Astrocyte (in vitro differentiated cells and primary cell): Measurements from ENCODE around the gene HAT1. TPM values are rescaled to one million over a fixed set of nuclear protein-coding genes. Genes with fewer than 3 reads are reported as not detected.

ENCODE experiments used
- DNase-seq: peaks from one replicate; pipeline ENCODE4 v3.0.0-alpha.2; 2010; ENCODE audit warnings: low read depth
- FAIRE-seq: peaks from 2 replicates; lab custom pipeline; 2011; peaks lifted over from hg19 to GRCh38; lab: Jason Lieb, UNC
- H2AFZ ChIP-seq: 2 replicates; pipeline ENCODE4 v1.6.0; 2012; ENCODE audit warnings: low read depth, low read length, inconsistent platforms
- H3K27ac ChIP-seq: 2 replicates; pipeline ENCODE4 v1.5.1; 2011; ENCODE audit warnings: low read depth, low read length, inconsistent platforms
- H3K27me3 ChIP-seq: 2 replicates; pipeline ENCODE4 v1.6.0; 2011; ENCODE audit warnings: low read length, inconsistent platforms; ENCODE audit not compliant: insufficient read depth
- H3K36me3 ChIP-seq: 2 replicates; pipeline ENCODE4 v1.5.1; 2011; ENCODE audit warnings: low read length, inconsistent platforms; ENCODE audit not compliant: insufficient read depth
- H3K4me1 ChIP-seq: 2 replicates; pipeline ENCODE4 v1.5.1; 2011; ENCODE audit warnings: low read length, inconsistent platforms; ENCODE audit not compliant: insufficient read depth
- H3K4me2 ChIP-seq: 2 replicates; pipeline ENCODE4 v1.6.0; 2012; ENCODE audit warnings: low read length, inconsistent platforms
- H3K4me3 ChIP-seq: 2 replicates; pipeline ENCODE4 v1.5.1; 2011; ENCODE audit warnings: low read depth, mild to moderate bottlenecking, low read length, inconsistent platforms; ENCODE audit not compliant: insufficient read depth
- H3K79me2 ChIP-seq: 2 replicates; pipeline ENCODE4 v1.6.0; 2012; ENCODE audit warnings: mild to moderate bottlenecking, low read length, inconsistent platforms; ENCODE audit not compliant: insufficient read depth
- H3K9ac ChIP-seq: 2 replicates; pipeline ENCODE4 v1.6.0; 2012; ENCODE audit warnings: mild to moderate bottlenecking, low read length, inconsistent platforms
- H3K9me3 ChIP-seq: 2 replicates; pipeline ENCODE4 v1.5.1; 2012; ENCODE audit warnings: low read depth, mild to moderate bottlenecking, low read length, inconsistent platforms; ENCODE audit not compliant: insufficient read depth
- H4K20me1 ChIP-seq: 2 replicates; pipeline ENCODE4 v1.6.0; 2012; ENCODE audit warnings: low read length, inconsistent platforms; ENCODE audit not compliant: insufficient read depth
- H3K27ac Mint-ChIP-seq: one replicate; pipeline ENCODE4 v1.8.0; 2021; ENCODE audit warnings: mild to moderate bottlenecking, mixed read lengths; ENCODE audit not compliant: unreplicated experiment
- H3K27me3 Mint-ChIP-seq: one replicate; pipeline ENCODE4 v1.8.0; 2021; ENCODE audit warnings: low read depth, mixed read lengths; ENCODE audit not compliant: unreplicated experiment
- H3K36me3 Mint-ChIP-seq: one replicate; pipeline ENCODE4 v1.8.0; 2021; ENCODE audit warnings: low read depth, mixed read lengths; ENCODE audit not compliant: unreplicated experiment
- H3K4me1 Mint-ChIP-seq: one replicate; pipeline ENCODE4 v1.8.0; 2021; ENCODE audit warnings: low read depth, mixed read lengths; ENCODE audit not compliant: unreplicated experiment
- H3K4me3 Mint-ChIP-seq: one replicate; pipeline ENCODE4 v1.8.0; 2021; ENCODE audit warnings: mild to moderate bottlenecking, moderate library complexity, mixed read lengths; ENCODE audit not compliant: unreplicated experiment
- H3K9me3 Mint-ChIP-seq: one replicate; pipeline ENCODE4 v1.8.0; 2021; ENCODE audit warnings: mild to moderate bottlenecking, mixed read lengths; ENCODE audit not compliant: unreplicated experiment
- EZH2 ChIP-seq: IDR thresholded peaks from 2 replicates; pipeline ENCODE4 v1.6.1; 2012; ENCODE audit warnings: mild to moderate bottlenecking, low read length, inconsistent platforms; ENCODE audit not compliant: insufficient read depth
- total RNA-seq: library from RNA; stranded (reverse); gene quantifications from 2 replicates; pipeline ENCODE4 v1.2.1, GENCODE V29; 2021
- TF ChIP-seq, protein P1 (sequence below): IDR thresholded peaks from 2 replicates; pipeline ENCODE4 v1.5.1; 2011; ENCODE audit warnings: low read depth, mild to moderate bottlenecking, inconsistent platforms, low read length, moderate library complexity; ENCODE audit not compliant: insufficient read depth

Gene HAT1
- total RNA-seq, 1 donor from 2014 or later: 29.1 TPM

DNA sequence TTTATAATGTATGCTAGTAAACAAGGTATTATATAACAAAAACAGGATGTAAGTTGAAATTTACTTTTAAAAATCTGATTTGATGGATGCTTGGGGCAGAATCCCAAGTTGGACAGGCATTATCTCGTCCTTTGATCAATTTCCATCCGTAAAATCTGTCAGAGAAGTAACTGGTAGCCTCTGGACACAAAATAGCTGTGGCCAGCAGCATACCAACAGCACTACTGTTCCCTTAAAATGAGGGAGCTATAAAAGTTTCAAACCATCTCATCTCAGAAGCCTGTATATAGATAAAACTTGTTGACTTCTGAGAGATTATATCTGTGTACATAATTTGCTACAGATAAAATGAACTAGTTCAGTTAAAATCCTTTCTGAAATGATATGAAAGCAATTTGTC, 62.8 kb downstream of the HAT1 start:
- Histone ChIP-seq H3K4me1 (no peaks in the 10 kb centered on the region), H3K4me2 (no peak overlapping the region), H3K27ac (no peak overlapping the region), H3K27me3 (no peaks in the 10 kb centered on the region), H3K9ac (no peak overlapping the region), H4K20me1 (no peaks in the 10 kb centered on the region), H2AFZ (no peak overlapping the region), H3K36me3 (peaks cover 6% of the 10 kb centered on the region), H3K4me3 (no peak overlapping the region), H3K9me3 (no peaks in the 10 kb centered on the region), H3K79me2 (no peaks in the 10 kb centered on the region)
- FAIRE-seq: no peak
- TF ChIP-seq EZH2: no peak
- TF ChIP-seq, protein P1, sequence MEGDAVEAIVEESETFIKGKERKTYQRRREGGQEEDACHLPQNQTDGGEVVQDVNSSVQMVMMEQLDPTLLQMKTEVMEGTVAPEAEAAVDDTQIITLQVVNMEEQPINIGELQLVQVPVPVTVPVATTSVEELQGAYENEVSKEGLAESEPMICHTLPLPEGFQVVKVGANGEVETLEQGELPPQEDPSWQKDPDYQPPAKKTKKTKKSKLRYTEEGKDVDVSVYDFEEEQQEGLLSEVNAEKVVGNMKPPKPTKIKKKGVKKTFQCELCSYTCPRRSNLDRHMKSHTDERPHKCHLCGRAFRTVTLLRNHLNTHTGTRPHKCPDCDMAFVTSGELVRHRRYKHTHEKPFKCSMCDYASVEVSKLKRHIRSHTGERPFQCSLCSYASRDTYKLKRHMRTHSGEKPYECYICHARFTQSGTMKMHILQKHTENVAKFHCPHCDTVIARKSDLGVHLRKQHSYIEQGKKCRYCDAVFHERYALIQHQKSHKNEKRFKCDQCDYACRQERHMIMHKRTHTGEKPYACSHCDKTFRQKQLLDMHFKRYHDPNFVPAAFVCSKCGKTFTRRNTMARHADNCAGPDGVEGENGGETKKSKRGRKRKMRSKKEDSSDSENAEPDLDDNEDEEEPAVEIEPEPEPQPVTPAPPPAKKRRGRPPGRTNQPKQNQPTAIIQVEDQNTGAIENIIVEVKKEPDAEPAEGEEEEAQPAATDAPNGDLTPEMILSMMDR: no peak
- no peaks in the 10 kb centered on the region for H3K4me1 Mint-ChIP-seq
- peak; percentile 18 for DNase-seq
- H3K4me3 Mint-ChIP-seq: no peak overlapping the region
- no peaks in the 10 kb centered on the region for H3K9me3 Mint-ChIP-seq
- H3K36me3 Mint-ChIP-seq: no peaks in the 10 kb centered on the region
- H3K27ac Mint-ChIP-seq: no peak overlapping the region
- H3K27me3 Mint-ChIP-seq: no peaks in the 10 kb centered on the region

DNA sequence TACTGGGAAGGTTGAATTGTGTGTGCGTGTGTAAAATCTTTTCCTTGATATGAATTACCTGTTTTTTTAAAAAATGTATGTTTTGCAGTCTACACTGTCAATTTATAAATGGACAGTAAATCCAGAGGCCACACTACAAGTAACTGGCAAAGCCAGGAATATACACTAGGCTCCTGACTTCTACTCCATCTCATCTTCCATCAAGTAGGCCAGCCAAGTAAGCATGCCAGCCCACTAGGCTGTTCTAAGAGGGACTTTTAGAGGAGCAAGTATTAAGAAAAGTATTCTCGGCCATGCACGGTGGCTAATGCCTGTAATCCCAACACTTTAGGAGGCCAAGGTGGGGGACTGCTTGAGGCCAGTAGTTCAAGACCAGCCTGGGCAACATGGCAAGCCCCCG, 64.5 kb downstream of the HAT1 start:
- Histone ChIP-seq H3K9ac (no peak overlapping the region), H2AFZ (no peak overlapping the region), H3K9me3 (no peaks in the 10 kb centered on the region), H3K4me3 (no peak overlapping the region), H3K36me3 (peaks cover 6% of the 10 kb centered on the region), H3K27ac (no peak overlapping the region), H3K79me2 (no peaks in the 10 kb centered on the region), H3K4me1 (no peaks in the 10 kb centered on the region), H3K27me3 (no peaks in the 10 kb centered on the region), H3K4me2 (no peak overlapping the region), H4K20me1 (no peaks in the 10 kb centered on the region)
- no peak for FAIRE-seq
- no peak for TF ChIP-seq EZH2
- TF ChIP-seq, protein P1: no peak
- H3K27me3 Mint-ChIP-seq: no peaks in the 10 kb centered on the region
- H3K27ac Mint-ChIP-seq: no peak overlapping the region
- no peaks in the 10 kb centered on the region for H3K9me3 Mint-ChIP-seq
- H3K4me3 Mint-ChIP-seq: no peak overlapping the region
- DNase-seq: no peak
- H3K4me1 Mint-ChIP-seq: no peaks in the 10 kb centered on the region
- no peaks in the 10 kb centered on the region for H3K36me3 Mint-ChIP-seq

DNA sequence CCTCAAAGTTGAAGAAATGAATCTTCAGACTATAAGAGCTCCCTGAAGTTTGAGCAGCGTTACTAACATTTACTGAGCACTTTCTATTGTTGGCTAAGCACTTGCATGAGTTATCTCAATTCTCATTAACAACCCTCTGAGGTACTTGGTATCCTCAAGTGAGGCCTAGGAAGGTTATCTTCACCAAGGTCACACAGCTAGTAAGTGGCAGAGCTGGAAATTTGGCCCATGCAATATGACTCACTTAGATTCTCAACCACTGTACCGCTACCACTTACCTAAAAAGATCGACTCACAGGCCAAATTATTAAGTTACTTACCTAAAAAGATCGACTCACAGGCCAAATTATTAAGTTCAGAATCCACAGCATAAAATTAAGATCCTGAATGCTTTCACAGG, 68.8 kb downstream of the HAT1 start:
- Histone ChIP-seq H3K27me3 (no peaks in the 10 kb centered on the region), H3K4me1 (no peaks in the 10 kb centered on the region), H3K9me3 (no peaks in the 10 kb centered on the region), H3K27ac (no peak overlapping the region), H3K4me3 (no peak overlapping the region), H3K79me2 (no peaks in the 10 kb centered on the region), H3K36me3 (no peaks in the 10 kb centered on the region), H4K20me1 (no peaks in the 10 kb centered on the region), H3K4me2 (no peak overlapping the region), H3K9ac (no peak overlapping the region), H2AFZ (no peak overlapping the region)
- H3K27me3 Mint-ChIP-seq: no peaks in the 10 kb centered on the region
- H3K27ac Mint-ChIP-seq: no peak overlapping the region
- no peaks in the 10 kb centered on the region for H3K9me3 Mint-ChIP-seq
- no peaks in the 10 kb centered on the region for H3K4me1 Mint-ChIP-seq
- FAIRE-seq (no peak), DNase-seq (no peak)
- no peaks in the 10 kb centered on the region for H3K36me3 Mint-ChIP-seq
- TF ChIP-seq, protein P1: no peak
- no peak for TF ChIP-seq EZH2
- no peak overlapping the region for H3K4me3 Mint-ChIP-seq
